ENCODE data around the gene NIM1K.

- TF ChIP-seq POLR2A (IDR thresholded peaks at IDR 0.05) (no peak), CTCF (IDR thresholded peaks at IDR 0.05) (no peak)
Measured at GRCh38 chr5:43148417-43148816, 43.6 kb upstream of the NIM1K start.
